KMS-11 (cell line): Measurements from ENCODE around the gene GTPBP8.
A peak's percentile ranks its signal among the peaks of the same experiment; 100 is the strongest.

ENCODE experiments used
- H2AFZ ChIP-seq: fragments of 200-600 bp; sonication (generic); 2 replicates; pipeline ENCODE4 v1.6.1; 2016; ENCODE audit warnings: antibody characterized with exemption, mixed run types, low read depth
- H3K27ac ChIP-seq: fragments of 200-600 bp; sonication (generic); 2 replicates; pipeline ENCODE4 v1.6.1; 2016; ENCODE audit warnings: mild to moderate bottlenecking, mixed run types
- H3K27me3 ChIP-seq: fragments of 200-600 bp; sonication (generic); 2 replicates; pipeline ENCODE4 v1.6.1; 2017; ENCODE audit warnings: mild to moderate bottlenecking, low read depth, mixed run types, moderate library complexity; ENCODE audit not compliant: insufficient read depth
- H3K36me3 ChIP-seq: fragments of 200-600 bp; sonication (generic); 2 replicates; pipeline ENCODE4 v1.6.1; 2017; ENCODE audit warnings: mild to moderate bottlenecking, mixed run types; ENCODE audit not compliant: insufficient read depth
- H3K4me1 ChIP-seq: fragments of 200-600 bp; sonication (generic); 2 replicates; pipeline ENCODE4 v1.6.1; 2016; ENCODE audit warnings: mild to moderate bottlenecking, low read depth, mixed run types; ENCODE audit not compliant: poor library complexity, severe bottlenecking
- H3K4me2 ChIP-seq: fragments of 200-600 bp; sonication (generic); 2 replicates; pipeline ENCODE4 v1.7.0; 2016; ENCODE audit warnings: mild to moderate bottlenecking, mixed run types
- H3K4me3 ChIP-seq: fragments of 200-600 bp; sonication (generic); IDR thresholded peaks from 2 replicates; pipeline ENCODE4 v1.6.1; 2017; ENCODE audit warnings: low read depth, low read length, mixed read lengths; ENCODE audit not compliant: insufficient read depth
- H3K79me2 ChIP-seq: fragments of 200-600 bp; sonication (generic); 2 replicates; pipeline ENCODE4 v1.6.1; 2016; ENCODE audit warnings: low read depth, mixed run types; ENCODE audit not compliant: insufficient read depth
- H3K9ac ChIP-seq: fragments of 200-600 bp; sonication (generic); 2 replicates; pipeline ENCODE4 v1.6.1; 2016; ENCODE audit warnings: mild to moderate bottlenecking, mixed run types
- H4K20me1 ChIP-seq: fragments of 200-600 bp; sonication (generic); 2 replicates; pipeline ENCODE4 v1.6.1; 2016; ENCODE audit warnings: mild to moderate bottlenecking, mixed run types; ENCODE audit not compliant: insufficient read depth
- CTCF ChIP-seq: fragments of 200-600 bp; sonication (generic); conservative IDR thresholded peaks from 2 replicates; pipeline ENCODE4 v1.6.1; 2017; ENCODE audit warnings: low read depth, mild to moderate bottlenecking, antibody characterized with exemption, low read length, moderate library complexity, mixed read lengths

Gene GTPBP8

GRCh38 chr3:113051302-113051711, 60.5 kb downstream of the GTPBP8 start:
- Histone ChIP-seq H3K79me2 (no peaks in the 10 kb centered on the region), H3K9ac (peak overlapping the region; percentile 19; the same call in 1 of the 2 replicates), H2AFZ (peak overlapping the region; percentile 72), H3K4me3 (no peak overlapping the region), H3K4me2 (peak overlapping the region; percentile 54), H3K36me3 (no peaks in the 10 kb centered on the region), H4K20me1 (no peaks in the 10 kb centered on the region), H3K27me3 (no peaks in the 10 kb centered on the region), H3K27ac (no peak overlapping the region), H3K4me1 (peaks cover 7% of the 10 kb centered on the region)
- peak; percentile 99 for TF ChIP-seq CTCF
